ENCODE results near the gene SRC.
"Not testable (repeated sequence)": the region's sequence is repeated elsewhere in the genome, so short reads cannot be mapped to it uniquely, and the experiment has no call there.

SRC gene

GRCh38 chr20:37337208-37337991 is 8.5 kb upstream of the SRC start:
- DNase-seq (ENCODE audit: low read depth): no peak
- no peak overlapping the region for H3K4me3 ChIP-seq (ENCODE audit: low read depth, low read length)
- in situ Hi-C loops (cut with HindIII; ENCODE audit: low sequenced_read_pairs): no loop called here
- no peak for TF ChIP-seq CTCF (IDR thresholded peaks at IDR 0.05; ENCODE audit: low read depth, low read length, missing control alignments)

- H3K4me3 ChIP-seq (ENCODE audit: low read depth, low read length); in situ Hi-C loops (cut with HindIII; ENCODE audit: low sequenced_read_pairs); DNase-seq (ENCODE audit: low read depth): not testable (repeated sequence)
Observed at GRCh38 chr20:37338380-37338779, 7.6 kb upstream of the SRC start.

GRCh38 chr20:37339208-37339607 is 6.7 kb upstream of the SRC start:
- no peak overlapping the region for H3K4me3 ChIP-seq (ENCODE audit: low read depth, low read length)
- DNase-seq (ENCODE audit: low read depth): no peak
- in situ Hi-C loops (cut with HindIII; ENCODE audit: low sequenced_read_pairs): no loop called here
- no peak for TF ChIP-seq CTCF (IDR thresholded peaks at IDR 0.05; ENCODE audit: low read depth, low read length, missing control alignments)

GRCh38 chr20:37339764-37340109 is 6.2 kb upstream of the SRC start:
- in situ Hi-C loops (cut with HindIII; ENCODE audit: low sequenced_read_pairs); DNase-seq (ENCODE audit: low read depth); H3K4me3 ChIP-seq (ENCODE audit: low read depth, low read length): not testable (repeated sequence)

GRCh38 chr20:37340998-37341397 is 4.9 kb upstream of the SRC start:
- no peak for DNase-seq (ENCODE audit: low read depth)
- in situ Hi-C loops (cut with HindIII; ENCODE audit: low sequenced_read_pairs): no loop called here
- no peak for TF ChIP-seq CTCF (IDR thresholded peaks at IDR 0.05; ENCODE audit: low read depth, low read length, missing control alignments)

GRCh38 chr20:37341632-37342031 is 4.3 kb upstream of the SRC start:
- no peak overlapping the region for H3K4me3 ChIP-seq (ENCODE audit: low read depth, low read length)
- TF ChIP-seq CTCF (IDR thresholded peaks at IDR 0.05; ENCODE audit: low read depth, low read length, missing control alignments): no peak
- in situ Hi-C loops (cut with HindIII; ENCODE audit: low sequenced_read_pairs): no loop called here
- no peak for DNase-seq (ENCODE audit: low read depth)

More at GRCh38 chr20:37340998-37341397, 4.9 kb upstream of the SRC start:
- no peak overlapping the region for H3K4me3 ChIP-seq (ENCODE audit: low read depth, low read length)

GRCh38 chr20:37342231-37343177 is 3.4 kb upstream of the SRC start:
- DNase-seq (ENCODE audit: low read depth): no peak
- no peak overlapping the region for H3K4me3 ChIP-seq (ENCODE audit: low read depth, low read length)
- in situ Hi-C loops (cut with HindIII; ENCODE audit: low sequenced_read_pairs): no loop called here
- no peak for TF ChIP-seq CTCF (IDR thresholded peaks at IDR 0.05; ENCODE audit: low read depth, low read length, missing control alignments)
